Measurements from ENCODE around the gene PLPPR3. TPM values are rescaled to one million over a fixed set of nuclear protein-coding genes. Genes with fewer than 3 reads are reported as not detected.

PLPPR3 gene
- total and polyA plus RNA-seq, 4 donors: 3.1 TPM; not detected in 3

DNA sequence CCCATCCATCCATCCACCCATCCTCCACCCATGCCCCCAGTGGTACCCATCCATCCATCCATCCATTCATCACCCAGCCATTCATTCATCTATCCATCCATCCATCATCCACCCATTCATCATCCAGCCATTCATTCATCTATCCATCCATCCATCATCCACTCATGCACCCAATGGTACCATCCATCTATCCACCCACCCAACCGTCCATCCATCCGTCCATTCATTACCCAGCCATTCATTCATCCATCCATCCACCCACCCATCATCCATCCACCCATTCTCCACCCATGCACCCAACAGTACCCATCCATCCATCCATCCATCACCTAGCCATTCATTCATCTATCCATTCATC lies 5.3 kb downstream of the PLPPR3 start:
- Histone ChIP-seq H3K27me3 (ENCODE audit: control insufficient read depth in 4 of 4, insufficient read depth in 4 of 4, low read length in 3 of 4) (no peaks in the 10 kb centered on the region), H3K9ac (ENCODE audit: low read depth in 1 of 2, low read length in 2 of 2) (no peak overlapping the region), H3K36me3 (ENCODE audit: control insufficient read depth in 4 of 4, insufficient read depth in 3 of 4, low read depth in 1 of 4, low read length in 3 of 4) (peaks cover 0 to 7% (median 6%) of the 10 kb centered on the region in 4 donors), H3K9me3 (ENCODE audit: control insufficient read depth in 4 of 4, low read length in 3 of 4) (no peaks in the 10 kb centered on the region), H3K4me3 (ENCODE audit: low read depth in 1 of 3, low read length in 3 of 3) (no peak overlapping the region), H3K27ac (ENCODE audit: low read depth in 1 of 2, low read length in 2 of 2) (no peak overlapping the region), H3K4me1 (ENCODE audit: control insufficient read depth in 4 of 4, insufficient read depth in 4 of 4, low read length in 3 of 4) (peaks cover 0 to 5% (median 0%) of the 10 kb centered on the region in 4 donors)
- TF ChIP-seq, protein P1, sequence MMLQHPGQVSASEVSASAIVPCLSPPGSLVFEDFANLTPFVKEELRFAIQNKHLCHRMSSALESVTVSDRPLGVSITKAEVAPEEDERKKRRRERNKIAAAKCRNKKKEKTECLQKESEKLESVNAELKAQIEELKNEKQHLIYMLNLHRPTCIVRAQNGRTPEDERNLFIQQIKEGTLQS (IDR thresholded peaks at IDR 0.05): no peak
- TF ChIP-seq, protein P2, sequence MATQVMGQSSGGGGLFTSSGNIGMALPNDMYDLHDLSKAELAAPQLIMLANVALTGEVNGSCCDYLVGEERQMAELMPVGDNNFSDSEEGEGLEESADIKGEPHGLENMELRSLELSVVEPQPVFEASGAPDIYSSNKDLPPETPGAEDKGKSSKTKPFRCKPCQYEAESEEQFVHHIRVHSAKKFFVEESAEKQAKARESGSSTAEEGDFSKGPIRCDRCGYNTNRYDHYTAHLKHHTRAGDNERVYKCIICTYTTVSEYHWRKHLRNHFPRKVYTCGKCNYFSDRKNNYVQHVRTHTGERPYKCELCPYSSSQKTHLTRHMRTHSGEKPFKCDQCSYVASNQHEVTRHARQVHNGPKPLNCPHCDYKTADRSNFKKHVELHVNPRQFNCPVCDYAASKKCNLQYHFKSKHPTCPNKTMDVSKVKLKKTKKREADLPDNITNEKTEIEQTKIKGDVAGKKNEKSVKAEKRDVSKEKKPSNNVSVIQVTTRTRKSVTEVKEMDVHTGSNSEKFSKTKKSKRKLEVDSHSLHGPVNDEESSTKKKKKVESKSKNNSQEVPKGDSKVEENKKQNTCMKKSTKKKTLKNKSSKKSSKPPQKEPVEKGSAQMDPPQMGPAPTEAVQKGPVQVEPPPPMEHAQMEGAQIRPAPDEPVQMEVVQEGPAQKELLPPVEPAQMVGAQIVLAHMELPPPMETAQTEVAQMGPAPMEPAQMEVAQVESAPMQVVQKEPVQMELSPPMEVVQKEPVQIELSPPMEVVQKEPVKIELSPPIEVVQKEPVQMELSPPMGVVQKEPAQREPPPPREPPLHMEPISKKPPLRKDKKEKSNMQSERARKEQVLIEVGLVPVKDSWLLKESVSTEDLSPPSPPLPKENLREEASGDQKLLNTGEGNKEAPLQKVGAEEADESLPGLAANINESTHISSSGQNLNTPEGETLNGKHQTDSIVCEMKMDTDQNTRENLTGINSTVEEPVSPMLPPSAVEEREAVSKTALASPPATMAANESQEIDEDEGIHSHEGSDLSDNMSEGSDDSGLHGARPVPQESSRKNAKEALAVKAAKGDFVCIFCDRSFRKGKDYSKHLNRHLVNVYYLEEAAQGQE (IDR thresholded peaks at IDR 0.05): no peak
- no peak for TF ChIP-seq FOXA2 (IDR thresholded peaks at IDR 0.05)
- no peak for TF ChIP-seq FOXA1 (IDR thresholded peaks at IDR 0.05)
- TF ChIP-seq, protein P3, sequence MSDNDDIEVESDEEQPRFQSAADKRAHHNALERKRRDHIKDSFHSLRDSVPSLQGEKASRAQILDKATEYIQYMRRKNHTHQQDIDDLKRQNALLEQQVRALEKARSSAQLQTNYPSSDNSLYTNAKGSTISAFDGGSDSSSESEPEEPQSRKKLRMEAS (IDR thresholded peaks at IDR 0.05): no peak
- WGBS: 95% methylated on average over 2 of the region's 2 CpGs
- DNase-seq (ENCODE audit: low spot score): no peak

DNA sequence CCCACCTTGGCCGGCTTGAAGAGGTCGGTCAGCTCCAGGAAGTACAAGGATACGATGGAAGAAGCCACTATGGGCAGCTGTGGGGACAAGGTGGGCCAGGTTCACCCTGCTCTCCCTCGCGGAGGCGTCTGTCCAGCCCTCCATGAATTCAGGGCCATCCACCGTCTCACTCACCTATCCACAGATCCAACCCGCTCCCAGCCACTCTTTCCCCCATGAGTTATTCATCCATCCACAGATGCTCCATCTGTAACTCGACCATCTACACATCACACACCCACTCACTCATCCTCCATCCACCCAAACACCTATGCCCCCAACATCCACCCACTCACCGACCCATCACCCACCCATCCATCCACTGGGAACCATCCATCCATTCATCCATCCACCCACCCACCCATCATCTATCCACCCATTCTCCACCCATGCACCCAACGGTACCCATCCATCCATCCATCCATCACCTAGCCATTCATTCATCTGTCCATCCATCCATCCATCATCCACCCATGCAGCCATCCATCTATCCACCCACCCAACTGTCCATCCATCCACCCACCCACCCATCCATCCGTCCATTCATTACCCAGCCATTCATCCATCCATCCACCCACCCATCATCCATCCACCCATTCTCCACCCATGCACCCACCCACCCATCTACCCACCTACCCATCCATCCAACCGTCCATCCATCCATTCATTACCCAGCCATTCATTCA lies 5.8 kb downstream of the PLPPR3 start:
- 97% methylated on average over 13 of the region's 13 CpGs for WGBS
- DNase-seq (ENCODE audit: low spot score): no peak
- no peak for TF ChIP-seq SP1 (IDR thresholded peaks at IDR 0.05)
- TF ChIP-seq GABPA (IDR thresholded peaks at IDR 0.05 in 1 of 2, conservative IDR thresholded peaks at IDR 0.05 in 1 of 2): no peak
- no peak for TF ChIP-seq NR2F2 (IDR thresholded peaks at IDR 0.05)
- TF ChIP-seq, protein P2 (IDR thresholded peaks at IDR 0.05): no peak
- TF ChIP-seq, protein P4, sequence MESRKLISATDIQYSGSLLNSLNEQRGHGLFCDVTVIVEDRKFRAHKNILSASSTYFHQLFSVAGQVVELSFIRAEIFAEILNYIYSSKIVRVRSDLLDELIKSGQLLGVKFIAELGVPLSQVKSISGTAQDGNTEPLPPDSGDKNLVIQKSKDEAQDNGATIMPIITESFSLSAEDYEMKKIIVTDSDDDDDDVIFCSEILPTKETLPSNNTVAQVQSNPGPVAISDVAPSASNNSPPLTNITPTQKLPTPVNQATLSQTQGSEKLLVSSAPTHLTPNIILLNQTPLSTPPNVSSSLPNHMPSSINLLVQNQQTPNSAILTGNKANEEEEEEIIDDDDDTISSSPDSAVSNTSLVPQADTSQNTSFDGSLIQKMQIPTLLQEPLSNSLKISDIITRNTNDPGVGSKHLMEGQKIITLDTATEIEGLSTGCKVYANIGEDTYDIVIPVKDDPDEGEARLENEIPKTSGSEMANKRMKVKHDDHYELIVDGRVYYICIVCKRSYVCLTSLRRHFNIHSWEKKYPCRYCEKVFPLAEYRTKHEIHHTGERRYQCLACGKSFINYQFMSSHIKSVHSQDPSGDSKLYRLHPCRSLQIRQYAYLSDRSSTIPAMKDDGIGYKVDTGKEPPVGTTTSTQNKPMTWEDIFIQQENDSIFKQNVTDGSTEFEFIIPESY (IDR thresholded peaks at IDR 0.05): no peak
- H3K9ac ChIP-seq (ENCODE audit: low read depth in 1 of 2, low read length in 2 of 2): no peak overlapping the region
- H3K36me3 ChIP-seq (ENCODE audit: control insufficient read depth in 4 of 4, insufficient read depth in 3 of 4, low read depth in 1 of 4, low read length in 3 of 4): peaks cover 2 to 13% (median 10%) of the 10 kb centered on the region in 4 donors
- H3K9me3 ChIP-seq (ENCODE audit: control insufficient read depth in 4 of 4, low read length in 3 of 4): no peaks in the 10 kb centered on the region
- no peaks in the 10 kb centered on the region for H3K4me1 ChIP-seq (ENCODE audit: control insufficient read depth in 4 of 4, insufficient read depth in 4 of 4, low read length in 3 of 4)
- H3K27ac ChIP-seq (ENCODE audit: low read depth in 1 of 2, low read length in 2 of 2): no peak overlapping the region
- H3K27me3 ChIP-seq (ENCODE audit: control insufficient read depth in 4 of 4, insufficient read depth in 4 of 4, low read length in 3 of 4): no peaks in the 10 kb centered on the region
- no peak overlapping the region for H3K4me3 ChIP-seq (ENCODE audit: low read depth in 1 of 3, low read length in 3 of 3)
